OCI-LY1 (cell line): ENCODE measurements around the gene CDH20.

Source experiments
- H2AFZ ChIP-seq: fragments of 200-600 bp; sonication (generic), shearing (Covaris generic); 2 replicates; pipeline ENCODE4 v1.6.0; 2014; ENCODE audit warnings: antibody characterized with exemption, mild to moderate bottlenecking, low read length
- H3F3A ChIP-seq: fragments of 200-600 bp; sonication (generic), shearing (Covaris generic); 2 replicates; pipeline ENCODE4 v1.6.0; 2014; ENCODE audit warnings: mild to moderate bottlenecking, antibody characterized with exemption, low read length, moderate library complexity; ENCODE audit not compliant: insufficient read depth
- H3K27ac ChIP-seq: fragments of 200-600 bp; sonication (generic); 2 replicates; pipeline ENCODE4 v1.5.1; 2014; ENCODE audit warnings: low read length, mixed run types, mild to moderate bottlenecking, low read depth; ENCODE audit not compliant: poor library complexity, severe bottlenecking
- H3K27me3 ChIP-seq: fragments of 200-600 bp; sonication (generic); 2 replicates; pipeline ENCODE4 v1.6.0; 2014; ENCODE audit warnings: antibody characterized with exemption, mild to moderate bottlenecking, low read length, moderate library complexity; ENCODE audit not compliant: insufficient read depth
- H3K36me3 ChIP-seq: fragments of 200-600 bp; sonication (generic); 2 replicates; pipeline ENCODE4 v1.6.1; 2014; ENCODE audit warnings: mild to moderate bottlenecking, antibody characterized with exemption, low read length, moderate library complexity, mixed read lengths; ENCODE audit not compliant: insufficient read depth
- H3K4me1 ChIP-seq: fragments of 200-600 bp; sonication (generic); 2 replicates; pipeline ENCODE4 v1.5.1; 2014; ENCODE audit warnings: mild to moderate bottlenecking, low read length, moderate library complexity; ENCODE audit not compliant: insufficient read depth, severe bottlenecking
- H3K4me2 ChIP-seq: fragments of 200-600 bp; sonication (generic), shearing (Covaris generic); 2 replicates; pipeline ENCODE4 v1.6.1; 2014; ENCODE audit warnings: low read length
- H3K4me3 ChIP-seq: fragments of 200-600 bp; sonication (generic); 2 replicates; pipeline ENCODE4 v1.5.1; 2014; ENCODE audit warnings: low read length, low read depth, mild to moderate bottlenecking, mixed read lengths; ENCODE audit not compliant: poor library complexity, severe bottlenecking
- H3K79me2 ChIP-seq: fragments of 200-600 bp; shearing (Covaris generic); 2 replicates; pipeline ENCODE4 v1.6.1; 2016; ENCODE audit warnings: mixed run types, low read length, mixed read lengths; ENCODE audit not compliant: insufficient read depth
- H3K9ac ChIP-seq: fragments of 200-600 bp; sonication (generic), shearing (Covaris generic); 2 replicates; pipeline ENCODE4 v1.6.1; 2014; ENCODE audit warnings: mild to moderate bottlenecking, low read length, mixed read lengths
- H3K9me2 ChIP-seq: fragments of 200-600 bp; sonication (generic), shearing (Covaris generic); 2 replicates; pipeline ENCODE4 v1.6.1; 2014; ENCODE audit warnings: low read depth, mild to moderate bottlenecking, low read length, mixed read lengths
- H3K9me3 ChIP-seq: fragments of 200-600 bp; shearing (Covaris generic); 2 replicates; pipeline ENCODE4 v1.6.1; 2014; ENCODE audit warnings: low read length, mixed read lengths
- H4K20me1 ChIP-seq: fragments of 200-600 bp; sonication (generic), shearing (Covaris generic); 2 replicates; pipeline ENCODE4 v1.6.0; 2016; ENCODE audit warnings: mild to moderate bottlenecking, low read length; ENCODE audit not compliant: insufficient read depth
- CTCF ChIP-seq: fragments of 200-600 bp; sonication (generic), shearing (Covaris generic); IDR thresholded peaks from 2 replicates; pipeline ENCODE4 v1.5.1; 2017; ENCODE audit warnings: mild to moderate bottlenecking, antibody characterized with exemption, low read length, moderate library complexity, mixed read lengths
- EZH2 ChIP-seq: fragments of 200-600 bp; sonication (generic), shearing (Covaris generic); IDR thresholded peaks from 2 replicates; pipeline ENCODE4 v1.8.0; 2017; ENCODE audit warnings: borderline replicate concordance, mixed run types, mild to moderate bottlenecking, antibody characterized with exemption, low read length, moderate library complexity, mixed read lengths

CDH20 gene

GRCh38 chr18:61379827-61380226 is 46.6 kb downstream of the CDH20 start:
- Histone ChIP-seq H2AFZ (no peak overlapping the region), H3K9ac (no peak overlapping the region), H3F3A (no peaks in the 10 kb centered on the region), H3K79me2 (no peaks in the 10 kb centered on the region), H3K4me2 (no peak overlapping the region), H3K27me3 (no peaks in the 10 kb centered on the region), H3K4me3 (no peak overlapping the region), H3K9me3 (no peaks in the 10 kb centered on the region), H4K20me1 (no peaks in the 10 kb centered on the region), H3K36me3 (no peaks in the 10 kb centered on the region), H3K27ac (no peak overlapping the region), H3K4me1 (no peaks in the 10 kb centered on the region), H3K9me2 (no peaks in the 10 kb centered on the region)
- no peak for TF ChIP-seq EZH2
- no peak for TF ChIP-seq CTCF

GRCh38 chr18:61388010-61388409 is 54.8 kb downstream of the CDH20 start:
- Histone ChIP-seq H3K4me2 (no peak overlapping the region), H3F3A (no peaks in the 10 kb centered on the region), H3K4me1 (no peaks in the 10 kb centered on the region), H3K27me3 (no peaks in the 10 kb centered on the region), H3K9ac (no peak overlapping the region), H3K4me3 (no peak overlapping the region), H3K9me2 (no peaks in the 10 kb centered on the region), H3K36me3 (no peaks in the 10 kb centered on the region), H3K79me2 (no peaks in the 10 kb centered on the region), H3K27ac (no peak overlapping the region), H4K20me1 (no peaks in the 10 kb centered on the region), H2AFZ (no peak overlapping the region), H3K9me3 (no peaks in the 10 kb centered on the region)
- TF ChIP-seq EZH2 (no peak), CTCF (no peak)

GRCh38 chr18:61394983-61395382 is 61.8 kb downstream of the CDH20 start:
- Histone ChIP-seq H3K36me3 (no peaks in the 10 kb centered on the region), H3K27ac (no peak overlapping the region), H3F3A (no peaks in the 10 kb centered on the region), H4K20me1 (no peaks in the 10 kb centered on the region), H3K4me3 (no peak overlapping the region), H3K27me3 (no peaks in the 10 kb centered on the region), H2AFZ (no peak overlapping the region), H3K4me1 (no peaks in the 10 kb centered on the region), H3K79me2 (no peaks in the 10 kb centered on the region), H3K9ac (no peak overlapping the region), H3K9me2 (no peaks in the 10 kb centered on the region), H3K4me2 (no peak overlapping the region), H3K9me3 (no peaks in the 10 kb centered on the region)
- TF ChIP-seq CTCF (no peak), EZH2 (no peak)
